SW 1271 (cell line): ENCODE data around the gene KANK4.
"Not testable (repeated sequence)": the region's sequence is repeated elsewhere in the genome, so short reads cannot be mapped to it uniquely, and the experiment has no call there.

Source experiments
- DNase-seq, 2 experiments: peaks; one replicate each; lab custom pipeline; 2025; lab: John Stamatoyannopoulos, UW

Gene KANK4

GRCh38 chr1:62271948-62272728 is 47.1 kb downstream of the KANK4 start:
- DNase-seq, result no peak

DNA sequence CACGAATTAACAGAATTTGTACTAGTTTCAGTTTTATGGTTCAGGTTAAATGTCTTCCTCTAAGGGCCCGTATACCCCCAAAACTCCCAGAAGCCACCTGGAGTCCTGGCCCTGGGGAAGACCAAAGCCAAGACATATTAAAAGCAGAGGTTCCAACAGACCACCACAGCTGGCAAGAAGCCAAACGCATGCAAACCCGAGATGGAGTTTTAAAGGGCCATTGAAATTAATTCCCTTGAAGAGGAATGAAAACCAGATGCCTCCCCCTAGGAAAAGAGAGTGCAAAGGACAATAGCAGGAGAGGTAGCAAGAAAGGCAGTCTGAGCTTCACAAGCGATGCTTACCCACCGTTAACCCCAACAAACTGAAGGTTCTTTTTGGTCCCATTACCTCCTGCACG is 48.1 kb downstream of the KANK4 start:
- DNase-seq, result no peak

GRCh38 chr1:62269851-62270495 is 49.3 kb downstream of the KANK4 start:
- no peak for DNase-seq

DNA sequence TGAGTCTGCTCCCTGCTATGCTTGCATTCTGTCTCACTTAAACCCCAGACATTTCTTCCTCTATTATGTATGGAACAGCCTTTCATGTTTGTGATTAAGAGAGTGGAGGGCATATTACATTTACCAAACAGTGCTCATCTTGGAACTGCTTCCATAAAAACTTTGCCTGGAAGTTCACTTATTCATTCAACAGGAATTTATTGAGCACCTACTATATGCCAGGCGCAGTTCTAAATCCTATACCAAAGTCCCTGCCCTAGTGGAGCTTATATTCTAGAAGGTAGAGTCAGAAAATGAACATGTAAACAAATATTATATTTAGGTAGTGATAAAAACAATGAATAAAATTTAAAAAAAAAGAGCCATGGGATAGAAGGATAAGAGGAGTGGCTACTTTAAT is 49.8 kb downstream of the KANK4 start:
- DNase-seq, result no peak

DNA sequence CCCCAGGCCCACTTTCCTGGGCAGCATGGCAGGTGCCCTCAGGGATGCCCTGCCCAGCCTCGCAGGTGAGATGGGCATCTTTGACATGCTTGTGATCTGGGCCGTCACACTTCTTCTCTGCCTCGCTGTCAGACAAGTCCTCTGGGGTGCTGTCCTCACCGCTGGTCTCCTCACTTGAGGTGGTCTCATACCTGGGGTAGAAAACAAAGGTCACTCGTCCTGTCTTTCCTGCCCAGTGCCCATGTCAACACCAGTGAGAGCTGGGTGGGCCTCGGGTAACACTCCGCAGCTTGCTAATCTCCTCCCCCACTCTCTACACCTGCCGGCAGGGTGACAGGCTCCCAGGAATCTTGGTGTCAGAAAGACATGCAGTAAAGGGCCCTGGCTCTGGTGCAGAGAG is 50.9 kb downstream of the KANK4 start:
- DNase-seq, result no peak

DNA sequence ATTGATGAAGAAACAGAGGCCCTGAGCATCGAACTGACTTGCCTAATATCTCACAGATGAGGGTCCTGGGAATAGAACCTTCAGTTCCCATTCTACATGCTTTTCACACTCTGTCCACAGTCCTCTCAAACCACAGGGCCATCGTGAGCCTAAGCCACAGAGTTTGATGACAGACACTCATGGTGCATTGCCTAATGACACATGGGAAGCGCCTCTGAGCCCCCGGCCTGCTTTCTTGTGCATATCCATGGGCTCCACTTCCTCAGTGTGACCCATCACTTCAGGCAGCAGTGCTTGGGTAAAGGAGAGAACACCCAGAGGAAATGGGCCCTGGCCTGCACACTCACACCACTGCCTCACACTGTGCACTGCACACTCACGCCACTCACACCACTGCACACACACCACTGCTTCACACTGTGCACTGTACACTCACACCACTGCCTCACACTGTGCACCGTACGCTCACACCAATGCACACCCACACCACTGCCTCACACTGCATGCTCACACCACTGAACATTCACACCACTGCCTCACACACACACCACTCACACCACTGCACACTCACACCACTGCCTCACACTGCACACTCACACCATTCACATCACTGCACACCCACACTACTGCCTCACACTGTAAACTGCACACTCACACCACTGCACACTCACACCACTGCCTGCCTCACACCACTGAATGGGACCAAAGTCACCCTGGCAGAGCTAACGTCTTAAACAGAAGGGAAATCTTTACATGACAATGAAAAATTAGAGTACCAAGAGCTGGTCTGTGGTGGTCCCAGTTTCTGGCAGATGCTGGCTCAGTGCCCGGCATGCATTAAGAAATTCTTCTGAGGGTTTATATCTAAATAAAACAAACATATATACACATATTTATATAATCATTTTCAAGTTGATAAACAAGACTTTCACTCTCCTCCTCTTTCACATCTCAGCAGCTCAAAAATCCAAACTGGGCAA is 53.0 kb downstream of the KANK4 start:
- no peak for DNase-seq

- DNase-seq, result no peak
Measured at GRCh38 chr1:62263814-62264353, 55.4 kb downstream of the KANK4 start.

- no peak for DNase-seq
Measured at GRCh38 chr1:62263006-62263813, 56.0 kb downstream of the KANK4 start.

- DNase-seq, result no peak
Measured at GRCh38 chr1:62260688-62261087, 58.5 kb downstream of the KANK4 start.

DNA sequence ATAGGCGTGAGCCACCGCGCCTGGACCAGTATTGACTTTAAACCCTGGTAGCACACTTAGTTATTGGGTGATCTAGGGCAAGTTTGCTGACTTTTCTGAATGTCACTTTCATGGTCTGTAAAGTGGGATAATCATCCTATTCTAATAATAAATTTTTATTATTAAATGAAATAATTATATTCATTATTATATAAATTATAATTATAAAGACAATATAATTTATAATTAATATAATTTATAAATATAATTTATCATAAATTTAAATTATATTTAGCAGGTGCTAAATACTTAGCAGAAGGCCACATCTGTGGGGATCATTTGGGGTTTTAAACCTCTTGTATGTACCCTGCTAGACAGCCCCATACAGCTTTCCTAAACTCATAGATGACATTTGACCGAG is 59.7 kb downstream of the KANK4 start:
- no peak for DNase-seq

DNA sequence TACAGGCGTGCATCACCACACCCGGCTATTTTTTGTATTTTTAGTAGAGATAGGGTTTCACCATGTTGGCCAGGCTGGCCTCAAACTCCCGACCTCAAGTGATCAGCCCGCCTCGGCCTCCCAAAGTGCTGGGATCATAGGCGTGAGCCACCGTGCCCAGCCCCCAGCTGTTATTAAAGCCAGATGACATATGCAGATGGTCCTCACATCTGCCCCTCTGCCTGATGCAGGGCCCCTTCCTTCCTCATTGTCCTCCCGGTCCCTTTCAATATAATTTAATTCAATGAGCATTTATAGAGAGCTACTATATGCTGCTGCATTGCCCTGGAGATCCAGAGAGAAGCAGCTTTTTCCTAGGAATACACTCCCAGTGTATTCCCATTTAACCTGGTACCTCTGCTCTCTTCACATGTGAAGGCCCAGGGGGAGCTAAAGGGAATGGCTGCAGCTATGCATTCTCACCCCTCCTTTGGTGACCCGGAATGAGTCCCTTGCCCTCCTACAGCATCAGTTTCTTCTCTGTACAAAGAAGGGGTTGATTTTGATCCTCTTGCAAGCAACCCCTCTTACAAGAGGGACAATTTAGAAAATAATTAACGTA is 69.0 kb downstream of the KANK4 start:
- no peak for DNase-seq

- no peak for DNase-seq
Measured at GRCh38 chr1:62247391-62248168, 71.7 kb downstream of the KANK4 start.

- no peak for DNase-seq
Measured at GRCh38 chr1:62245201-62245600, 74.0 kb downstream of the KANK4 start.

- not testable (repeated sequence) for DNase-seq
Measured at GRCh38 chr1:62244380-62244779, 74.9 kb downstream of the KANK4 start.

DNA sequence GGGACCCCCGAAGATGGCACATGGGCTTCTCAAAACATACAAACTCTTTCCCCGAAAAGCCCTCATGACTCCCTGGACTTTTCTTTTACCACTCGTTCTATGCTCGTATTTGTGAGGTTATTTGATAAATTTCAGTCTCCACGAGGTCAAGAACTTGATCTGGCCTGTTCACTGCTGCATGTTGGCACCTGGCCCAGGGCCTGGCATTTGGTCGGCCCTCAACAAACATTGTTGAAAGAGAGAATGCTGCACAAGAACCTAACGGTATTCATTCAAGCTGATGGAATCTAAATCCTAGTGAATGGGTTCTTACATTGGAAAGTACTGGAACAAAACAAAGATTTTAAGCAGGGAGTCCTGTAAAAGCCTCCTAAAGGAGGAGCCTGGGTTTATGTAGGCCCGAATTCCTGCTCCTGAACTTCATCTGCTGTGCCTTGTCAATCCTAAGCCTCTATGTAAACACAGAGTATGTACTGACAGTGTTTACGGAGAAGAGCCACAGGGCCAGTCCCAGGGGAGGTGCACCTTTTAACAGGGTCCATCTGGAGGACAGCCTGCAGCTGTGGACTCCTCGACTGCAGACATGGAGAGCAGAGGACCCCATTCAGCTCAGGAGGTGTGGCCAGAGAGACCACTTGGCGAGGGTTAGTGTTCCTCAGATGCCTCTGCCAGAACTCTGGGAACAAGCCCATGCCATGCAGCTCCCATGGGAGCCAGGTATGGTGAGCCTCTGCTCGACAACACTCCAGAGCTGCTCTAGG is 77.7 kb downstream of the KANK4 start:
- DNase-seq, result no peak

- DNase-seq, result no peak
Measured at GRCh38 chr1:62240651-62241370, 78.4 kb downstream of the KANK4 start.

GRCh38 chr1:62239652-62240403 is 79.4 kb downstream of the KANK4 start:
- not testable (repeated sequence) for DNase-seq

- DNase-seq, result no peak
Measured at GRCh38 chr1:62238507-62238906, 80.7 kb downstream of the KANK4 start.
